IMR-90 (cell line): ENCODE results near the gene BTG2. TPM values are rescaled to one million over a fixed set of nuclear protein-coding genes. Genes with fewer than 3 reads are reported as not detected.

Experiments
- ATAC-seq: fragments of 200-7000 bp; cut with Tn5 transposase; 2 replicates; pipeline ENCODE4 v1.9.1; 2020; ENCODE audit warnings: low read depth, mild to moderate bottlenecking, moderate library complexity
- BruUV-seq: library from RNA; stranded (reverse); fragments of 400-500 nt; replicated peaks from 2 replicates; lab custom pipeline; 2021; lab: Mats Ljungman, UMichigan
- CTCF ChIA-PET: fragments of 300-600 bp; formaldehyde crosslinking; extraction: SDS; loops from one replicate; lab custom pipeline; 2021; ENCODE audit warnings: antibody characterized with exemption; lab: Yijun Ruan, JAX
- POLR2A ChIA-PET: fragments of 300-600 bp; sonication (Branson Sonifier 250); formaldehyde crosslinking; loops from one replicate; lab custom pipeline; 2022; ENCODE audit warnings: antibody characterized with exemption; ENCODE audit not compliant: unreplicated experiment; lab: Charles Lee
- DNase-seq: peaks from one replicate; pipeline ENCODE4 v3.0.0; 2013
- H2AFZ ChIP-seq: replicated peaks from 2 replicates; pipeline ENCODE3; 2013; ENCODE audit warnings: low read length, mild to moderate bottlenecking; ENCODE audit not compliant: poor library complexity
- H2AK5ac ChIP-seq: 2 replicates; pipeline ENCODE4 v1.6.1; 2013; ENCODE audit warnings: low read depth, low read length, inconsistent platforms
- H2AK9ac ChIP-seq: replicated peaks from 2 replicates; pipeline ENCODE3; 2013; ENCODE audit warnings: mild to moderate bottlenecking, low read depth, low read length, moderate library complexity; ENCODE audit not compliant: poor library complexity
- H2BK120ac ChIP-seq: 2 replicates; pipeline ENCODE4 v1.6.1; 2013; ENCODE audit warnings: low read depth, low read length, inconsistent platforms
- H2BK15ac ChIP-seq: 3 replicates; pipeline ENCODE4 v1.6.1; 2013; ENCODE audit warnings: low read depth, low read length, inconsistent platforms
- H2BK20ac ChIP-seq: 2 replicates; pipeline ENCODE4 v1.6.1; 2013; ENCODE audit warnings: low read depth, mild to moderate bottlenecking, inconsistent platforms, low read length, moderate library complexity
- H2BK5ac ChIP-seq: 2 replicates; pipeline ENCODE4 v1.6.1; 2013; ENCODE audit warnings: mild to moderate bottlenecking, low read depth, low read length, inconsistent platforms; ENCODE audit not compliant: poor library complexity, severe bottlenecking
- H3K14ac ChIP-seq: replicated peaks from 2 replicates; pipeline ENCODE4 v1.6.1; 2013; ENCODE audit warnings: low read depth, low read length, inconsistent platforms
- H3K18ac ChIP-seq: 2 replicates; pipeline ENCODE4 v1.6.1; 2013; ENCODE audit warnings: low read depth, low read length, control low read depth
- H3K23ac ChIP-seq: 2 replicates; pipeline ENCODE4 v1.6.1; 2013; ENCODE audit warnings: low read depth, low read length, inconsistent platforms
- H3K27ac ChIP-seq: 2 replicates; pipeline ENCODE4 v1.5.1; 2013; ENCODE audit warnings: mild to moderate bottlenecking, control low read depth, low read length; ENCODE audit not compliant: insufficient read depth
- H3K27me3 ChIP-seq: 2 replicates; pipeline ENCODE4 v1.6.1; 2013; ENCODE audit warnings: low read length; ENCODE audit not compliant: control insufficient read depth, insufficient read depth
- H3K36me3 ChIP-seq: 2 replicates; pipeline ENCODE4 v1.6.1; 2013; ENCODE audit warnings: low read length, mixed read lengths; ENCODE audit not compliant: control insufficient read depth, insufficient read depth
- H3K4ac ChIP-seq: 2 replicates; pipeline ENCODE4 v1.6.1; 2013; ENCODE audit warnings: low read depth, low read length, inconsistent platforms
- H3K4me1 ChIP-seq: 2 replicates; pipeline ENCODE4 v1.6.1; 2013; ENCODE audit warnings: low read length, mixed read lengths; ENCODE audit not compliant: control insufficient read depth, insufficient read depth
- H3K4me2 ChIP-seq: 2 replicates; pipeline ENCODE4 v1.6.1; 2013; ENCODE audit warnings: low read depth, mild to moderate bottlenecking, control low read depth, low read length, moderate library complexity
- H3K4me3 ChIP-seq: 2 replicates; pipeline ENCODE4 v1.5.1; 2013; ENCODE audit warnings: low read depth, mild to moderate bottlenecking, control low read depth, low read length, moderate library complexity; ENCODE audit not compliant: insufficient read depth
- H3K56ac ChIP-seq: 2 replicates; pipeline ENCODE4 v1.6.1; 2013; ENCODE audit warnings: low read length, inconsistent platforms; ENCODE audit not compliant: insufficient read depth; ENCODE audit errors: extremely low read depth
- H3K79me1 ChIP-seq, 2 experiments: 2 replicates each; pipeline ENCODE4 v1.6.1; 2013; ENCODE audit warnings: low read length in 2 of 2, inconsistent platforms in 1 of 2, low read depth in 1 of 2
- H3K9ac ChIP-seq: 2 replicates; pipeline ENCODE4 v1.6.1; 2013; ENCODE audit warnings: low read depth, low read length, control low read depth
- H3K9me1 ChIP-seq: 2 replicates; pipeline ENCODE4 v1.6.1; 2013; ENCODE audit warnings: low read length, inconsistent platforms; ENCODE audit not compliant: insufficient read depth
- H3K9me3 ChIP-seq: 2 replicates; pipeline ENCODE4 v1.6.1; 2013; ENCODE audit warnings: low read length; ENCODE audit not compliant: control insufficient read depth, insufficient read depth
- H4K20me1 ChIP-seq: 2 replicates; pipeline ENCODE4 v1.6.1; 2013; ENCODE audit warnings: low read length, inconsistent platforms; ENCODE audit not compliant: insufficient read depth
- H4K5ac ChIP-seq: 2 replicates; pipeline ENCODE4 v1.6.1; 2013; ENCODE audit warnings: mild to moderate bottlenecking, low read depth, low read length, control low read depth
- H4K8ac ChIP-seq, 2 experiments: 2 replicates each; pipeline ENCODE4 v1.6.1; 2013; ENCODE audit warnings: low read depth in 2 of 2, low read length in 2 of 2, control low read depth in 1 of 2, inconsistent platforms in 1 of 2
- H4K91ac ChIP-seq: 2 replicates; pipeline ENCODE4 v1.6.1; 2013; ENCODE audit warnings: low read depth, low read length, inconsistent platforms; ENCODE audit not compliant: insufficient read depth
- BHLHE40 ChIP-seq: fragments of 150-350 bp; IDR thresholded peaks from 2 replicates; pipeline ENCODE4 v1.6.1; 2016; ENCODE audit warnings: mild to moderate bottlenecking, low read depth, low read length
- CEBPB ChIP-seq: IDR thresholded peaks from 2 replicates; pipeline ENCODE4 v1.6.1; 2012; ENCODE audit warnings: low read depth, low read length, improper control_type of control experiment
- CHD1 ChIP-seq: IDR thresholded peaks from 2 replicates; pipeline ENCODE4 v1.6.1; 2012; ENCODE audit warnings: low read depth, low read length, improper control_type of control experiment
- FOS ChIP-seq: fragments of 150-350 bp; IDR thresholded peaks from 2 replicates; pipeline ENCODE4 v1.6.1; 2016; ENCODE audit warnings: low read depth, low read length
- MAFK ChIP-seq: IDR thresholded peaks from 2 replicates; pipeline ENCODE4 v1.6.1; 2012; ENCODE audit warnings: low read depth, low read length, improper control_type of control experiment
- MAZ ChIP-seq: IDR thresholded peaks from 2 replicates; pipeline ENCODE4 v1.6.1; 2012; ENCODE audit warnings: low read depth, mild to moderate bottlenecking, low read length, improper control_type of control experiment, moderate library complexity, borderline replicate concordance
- POLR2A ChIP-seq: IDR thresholded peaks from 2 replicates; pipeline ENCODE4 v1.6.1; 2012; ENCODE audit warnings: mild to moderate bottlenecking, low read depth, low read length
- RAD21 ChIP-seq: IDR thresholded peaks from 2 replicates; pipeline ENCODE4 v1.6.1; 2012; ENCODE audit warnings: low read length, improper control_type of control experiment
- RCOR1 ChIP-seq: IDR thresholded peaks from 2 replicates; pipeline ENCODE4 v1.6.1; 2012; ENCODE audit warnings: mild to moderate bottlenecking, low read length, improper control_type of control experiment; ENCODE audit not compliant: insufficient replicate concordance
- RFX5 ChIP-seq: IDR thresholded peaks from 2 replicates; pipeline ENCODE4 v1.8.0; 2012; ENCODE audit warnings: low read depth, mild to moderate bottlenecking, low read length, moderate library complexity
- SMC3 ChIP-seq: fragments of 150-350 bp; IDR thresholded peaks from 2 replicates; pipeline ENCODE4 v1.6.1; 2016; ENCODE audit warnings: low read depth, mild to moderate bottlenecking, antibody characterized with exemption, low read length, moderate library complexity
- WGBS, 2 experiments: methylation state at CpG; one replicate each; pipeline versions ENCODE4 v1.1.5 to v1.1.7; 2013; ENCODE audit warnings: missing lambda C conversion rate in 2 of 2; ENCODE audit not compliant: insufficient read length in 1 of 2; ENCODE audit errors: extremely low coverage in 2 of 2; 5-methylcytosine and 5-hydroxymethylcytosine counted together
- dilution Hi-C: fragments of 300-500 bp; cut with HindIII; formaldehyde crosslinking; loops from one replicate; pipeline ENCODE4 v1.14.3; 2018; ENCODE audit warnings: low sequenced_read_pairs; ENCODE audit not compliant: unreplicated experiment
- in situ Hi-C: fragments of 300-500 bp; cut with MboI; formaldehyde crosslinking; loops from 3 replicates; pipeline ENCODE4 v1.14.3; 2019; ENCODE audit warnings: low sequenced_read_pairs, inconsistent platforms, mixed read lengths
- intact Hi-C: fragments of 100-400 bp; cut with micrococcal nuclease; formaldehyde crosslinking; loops from 2 replicates; pipeline ENCODE4 v1.10.0; 2022
- polyA plus RNA-seq, 3 experiments: library from polyadenylated mRNA; depleted of rRNA; stranded (reverse); fragments of >200 nt; gene quantifications; 2 replicates each; pipeline ENCODE4 v1.2.3, GENCODE V29; 2012; ENCODE audit warnings: low replicate concordance in 1 of 3
- total RNA-seq: library from RNA; depleted of rRNA; stranded (reverse); fragments of >200 nt; gene quantifications from 2 replicates; pipeline ENCODE4 v1.2.3, GENCODE V29; 2012
- TF ChIP-seq, protein P1 (sequence below): conservative IDR thresholded peaks from 2 replicates; pipeline ENCODE4 v1.5.1; 2012; ENCODE audit warnings: mild to moderate bottlenecking, low read depth, low read length, improper control_type of control experiment
- TF ChIP-seq, protein P2 (sequence below): fragments of 150-350 bp; IDR thresholded peaks from 2 replicates; pipeline ENCODE4 v1.6.1; 2016; ENCODE audit warnings: low read depth, mild to moderate bottlenecking, low read length, moderate library complexity, borderline replicate concordance
- TF ChIP-seq, protein P3 (sequence below): fragments of 150-350 bp; IDR thresholded peaks from 2 replicates; pipeline ENCODE4 v1.6.1; 2017; ENCODE audit warnings: mild to moderate bottlenecking, antibody characterized with exemption, low read length, low read depth

BTG2 gene
- total and polyA plus RNA-seq, 2 of the 4 experiments (the other 2 are of a cell fraction): 8.4 to 18.8 TPM

DNA sequence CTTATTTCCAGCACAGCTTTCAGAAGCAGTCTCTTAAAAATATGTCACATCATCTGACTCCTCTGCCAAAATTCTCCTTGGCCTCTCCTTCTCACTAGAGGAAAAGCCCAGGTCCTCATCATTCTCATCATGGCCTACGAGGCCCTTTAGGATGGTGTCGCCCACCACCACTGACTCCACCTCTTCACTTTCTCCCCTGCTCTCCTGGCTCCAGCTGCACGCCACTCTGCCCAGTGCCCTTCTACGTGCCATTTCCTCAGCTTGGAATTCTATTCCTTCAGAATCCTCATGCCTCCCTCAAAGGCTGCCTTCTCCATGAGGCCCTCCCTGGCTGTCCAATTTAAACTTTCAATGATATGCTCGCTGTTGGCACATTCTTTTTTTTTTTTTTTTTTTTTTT lies 25.3 kb upstream of the BTG2 start:
- intact Hi-C loops: no loop called here
- H3K4me2 ChIP-seq: no peak overlapping the region

More for the DNA sequence above, 25.3 kb upstream of the BTG2 start:
- in situ Hi-C loops (no loop called here), dilution Hi-C loops (no loop called here)
- Histone ChIP-seq H3K4ac (no peak overlapping the region), H2AFZ (no peak overlapping the region), H3K4me1 (peaks cover 7% of the 10 kb centered on the region; the same call in 1 of the 2 replicates), H2BK120ac (no peak overlapping the region), H3K79me1 (no peaks in the 10 kb centered on the region), H3K14ac (no peak overlapping the region), H4K91ac (no peak overlapping the region), H4K20me1 (no peaks in the 10 kb centered on the region), H4K8ac (no peak overlapping the region), H3K9ac (no peak overlapping the region), H2AK5ac (no peak overlapping the region), H2BK20ac (no peak overlapping the region), H2AK9ac (no peak overlapping the region), H4K5ac (no peak overlapping the region), H3K9me1 (no peaks in the 10 kb centered on the region; the same call in 1 of the 2 replicates), H2BK5ac (no peak overlapping the region), H3K56ac (no peak overlapping the region), H3K23ac (no peak overlapping the region), H2BK15ac (no peak overlapping the region), H3K27me3 (peaks cover 14% of the 10 kb centered on the region), H3K27ac (no peak overlapping the region), H3K9me3 (no peaks in the 10 kb centered on the region), H3K18ac (no peak overlapping the region), H3K4me3 (no peak overlapping the region), H3K36me3 (no peaks in the 10 kb centered on the region)
- CTCF ChIA-PET: interaction anchor here (0.6 to 1.6 kb wide), 2 partner anchors 13 to 40 kb away, joined by 3 to 6 read pairs; no protein-coding TSS in a partner anchor
- 67% methylated on average over 2 of the region's 5 CpGs; no CpG with 5 or more reads in 1 of the 2 experiments for WGBS, 2 experiments
- POLR2A ChIA-PET: interaction anchor here (0.7 kb wide), 1 partner anchor 769 kb away, joined by 8 read pairs; no protein-coding TSS in a partner anchor
- no TSS peak for BruUV-seq
- TF ChIP-seq, protein P1, sequence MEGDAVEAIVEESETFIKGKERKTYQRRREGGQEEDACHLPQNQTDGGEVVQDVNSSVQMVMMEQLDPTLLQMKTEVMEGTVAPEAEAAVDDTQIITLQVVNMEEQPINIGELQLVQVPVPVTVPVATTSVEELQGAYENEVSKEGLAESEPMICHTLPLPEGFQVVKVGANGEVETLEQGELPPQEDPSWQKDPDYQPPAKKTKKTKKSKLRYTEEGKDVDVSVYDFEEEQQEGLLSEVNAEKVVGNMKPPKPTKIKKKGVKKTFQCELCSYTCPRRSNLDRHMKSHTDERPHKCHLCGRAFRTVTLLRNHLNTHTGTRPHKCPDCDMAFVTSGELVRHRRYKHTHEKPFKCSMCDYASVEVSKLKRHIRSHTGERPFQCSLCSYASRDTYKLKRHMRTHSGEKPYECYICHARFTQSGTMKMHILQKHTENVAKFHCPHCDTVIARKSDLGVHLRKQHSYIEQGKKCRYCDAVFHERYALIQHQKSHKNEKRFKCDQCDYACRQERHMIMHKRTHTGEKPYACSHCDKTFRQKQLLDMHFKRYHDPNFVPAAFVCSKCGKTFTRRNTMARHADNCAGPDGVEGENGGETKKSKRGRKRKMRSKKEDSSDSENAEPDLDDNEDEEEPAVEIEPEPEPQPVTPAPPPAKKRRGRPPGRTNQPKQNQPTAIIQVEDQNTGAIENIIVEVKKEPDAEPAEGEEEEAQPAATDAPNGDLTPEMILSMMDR: no peak
- TF ChIP-seq RCOR1: no peak
- TF ChIP-seq CEBPB: no peak
- TF ChIP-seq RAD21: no peak
- TF ChIP-seq FOS: no peak
- no peak for TF ChIP-seq CHD1
- no peak for TF ChIP-seq POLR2A
- no peak for TF ChIP-seq MAZ
- TF ChIP-seq, protein P2, sequence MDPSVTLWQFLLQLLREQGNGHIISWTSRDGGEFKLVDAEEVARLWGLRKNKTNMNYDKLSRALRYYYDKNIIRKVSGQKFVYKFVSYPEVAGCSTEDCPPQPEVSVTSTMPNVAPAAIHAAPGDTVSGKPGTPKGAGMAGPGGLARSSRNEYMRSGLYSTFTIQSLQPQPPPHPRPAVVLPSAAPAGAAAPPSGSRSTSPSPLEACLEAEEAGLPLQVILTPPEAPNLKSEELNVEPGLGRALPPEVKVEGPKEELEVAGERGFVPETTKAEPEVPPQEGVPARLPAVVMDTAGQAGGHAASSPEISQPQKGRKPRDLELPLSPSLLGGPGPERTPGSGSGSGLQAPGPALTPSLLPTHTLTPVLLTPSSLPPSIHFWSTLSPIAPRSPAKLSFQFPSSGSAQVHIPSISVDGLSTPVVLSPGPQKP: no peak
- TF ChIP-seq, protein P3, sequence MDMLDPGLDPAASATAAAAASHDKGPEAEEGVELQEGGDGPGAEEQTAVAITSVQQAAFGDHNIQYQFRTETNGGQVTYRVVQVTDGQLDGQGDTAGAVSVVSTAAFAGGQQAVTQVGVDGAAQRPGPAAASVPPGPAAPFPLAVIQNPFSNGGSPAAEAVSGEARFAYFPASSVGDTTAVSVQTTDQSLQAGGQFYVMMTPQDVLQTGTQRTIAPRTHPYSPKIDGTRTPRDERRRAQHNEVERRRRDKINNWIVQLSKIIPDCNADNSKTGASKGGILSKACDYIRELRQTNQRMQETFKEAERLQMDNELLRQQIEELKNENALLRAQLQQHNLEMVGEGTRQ: no peak
- TF ChIP-seq MAFK: no peak
- TF ChIP-seq RFX5: no peak
- no peak for TF ChIP-seq BHLHE40
- no peak for TF ChIP-seq SMC3
- no peak for ATAC-seq
- no peak for DNase-seq
